ENCODE measurements around the gene EPSTI1. TPM values are rescaled to one million over a fixed set of nuclear protein-coding genes. Genes with fewer than 3 reads are reported as not detected.

EPSTI1 gene
- total RNA-seq, 3 donors from 2014 or later, result 5.0 to 6.6 (median 5.1) TPM

Other genes with a start within 250 kb of the EPSTI1 start
- not detected for gene FAM216B, start 210.7 kb downstream of the EPSTI1 start, total RNA-seq
- gene DNAJC15, start 31.3 kb upstream of the EPSTI1 start, total RNA-seq, result 10 to 100 TPM in 2 of 3 donors, 1 to 10 TPM in 1; 9.2 to 14.4 (median 12.9) TPM

All from breast epithelium (tissue), 3 donors.